Endometrial microvascular endothelial cells (primary cell): ENCODE data around the gene DACH2. TPM values are rescaled to one million over a fixed set of nuclear protein-coding genes. Genes with fewer than 3 reads are reported as not detected.

Experiments used
- in situ Hi-C: cut with HindIII; loops from 2 replicates; pipeline ENCODE4 v1.10.0; 2017; ENCODE audit warnings: low sequenced_read_pairs, low pct_unique_long_range_greater_than_20kb; ENCODE audit errors: inconsistent ontology term
- total RNA-seq: library from RNA; depleted of rRNA; stranded (reverse); fragments of >200 nt; gene quantifications from one replicate; pipeline ENCODE4 v1.2.3, GENCODE V29; 2015; ENCODE audit errors: inconsistent ontology term

The DACH2 gene
- total RNA-seq, 1 donor from 2014 or later = not detected

DNA sequence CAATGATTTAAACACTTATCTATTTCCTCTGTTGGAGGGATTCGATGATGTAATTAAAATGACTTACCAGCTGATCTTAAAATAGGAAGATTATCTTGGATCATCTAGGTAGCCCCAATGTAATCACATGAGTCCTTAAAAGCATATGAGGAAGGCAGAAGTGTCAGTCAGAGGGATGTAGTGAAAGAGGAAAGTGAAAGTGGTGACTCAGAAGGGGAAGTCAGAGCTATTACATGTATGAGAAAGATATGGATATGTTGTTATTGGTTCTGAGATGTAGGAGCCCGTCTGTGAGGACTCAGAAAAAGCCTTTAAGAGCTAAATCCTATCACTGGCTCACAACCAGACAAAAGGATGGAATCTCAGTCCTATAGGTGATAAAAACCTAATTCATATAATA is 456.4 kb downstream of the DACH2 start:
- in situ Hi-C loops = no loop called here

DNA sequence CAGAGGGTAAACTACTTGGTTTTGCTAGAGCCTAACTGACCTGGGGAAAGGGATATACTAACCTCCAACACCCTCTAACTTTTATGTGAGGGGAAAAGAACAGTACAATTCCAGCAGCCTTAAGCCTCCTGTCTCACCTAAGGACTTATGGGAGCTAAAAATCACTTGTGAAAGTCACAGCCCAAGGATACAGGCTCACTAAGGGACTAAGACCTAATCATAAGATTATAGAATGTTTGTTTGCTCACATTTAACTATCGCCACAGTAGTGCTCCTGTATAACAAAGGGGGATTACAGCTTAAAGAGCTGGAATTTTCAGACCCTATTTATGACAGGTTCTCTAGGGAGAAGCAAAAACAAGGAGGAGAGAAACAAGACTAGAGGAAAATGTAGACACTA is 548.7 kb downstream of the DACH2 start:
- in situ Hi-C loops = no loop called here

DNA sequence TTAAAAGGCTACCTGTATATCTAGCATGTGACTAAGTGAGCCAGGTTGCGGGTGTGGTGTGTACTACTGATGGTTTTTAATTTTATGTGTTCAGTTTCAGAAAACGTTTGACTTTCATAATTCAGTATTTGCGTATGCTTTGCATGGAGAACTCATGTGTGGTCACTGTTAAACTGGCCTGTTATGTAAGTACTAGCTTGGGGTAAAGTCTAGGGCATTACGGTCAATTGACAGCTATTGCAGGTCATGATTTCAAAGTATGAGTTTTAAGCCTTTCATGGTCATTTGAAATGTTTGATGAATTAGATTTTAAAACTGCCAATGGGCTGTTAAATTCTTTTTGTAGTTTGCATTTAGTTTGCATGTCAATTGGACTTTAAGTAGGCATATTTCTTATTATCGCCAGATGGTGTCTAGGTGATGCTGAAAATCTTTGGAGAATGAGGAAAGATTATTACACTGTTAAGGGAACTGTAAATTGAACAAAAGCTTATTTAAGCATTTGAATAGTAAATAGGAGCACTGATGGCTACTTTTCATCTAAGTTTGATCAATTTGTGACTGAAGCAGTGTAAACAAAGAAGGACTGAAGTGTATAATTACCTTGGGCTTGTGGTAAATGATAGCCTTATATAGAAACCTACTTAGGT is 563.4 kb downstream of the DACH2 start:
- in situ Hi-C loops = no loop called here

DNA sequence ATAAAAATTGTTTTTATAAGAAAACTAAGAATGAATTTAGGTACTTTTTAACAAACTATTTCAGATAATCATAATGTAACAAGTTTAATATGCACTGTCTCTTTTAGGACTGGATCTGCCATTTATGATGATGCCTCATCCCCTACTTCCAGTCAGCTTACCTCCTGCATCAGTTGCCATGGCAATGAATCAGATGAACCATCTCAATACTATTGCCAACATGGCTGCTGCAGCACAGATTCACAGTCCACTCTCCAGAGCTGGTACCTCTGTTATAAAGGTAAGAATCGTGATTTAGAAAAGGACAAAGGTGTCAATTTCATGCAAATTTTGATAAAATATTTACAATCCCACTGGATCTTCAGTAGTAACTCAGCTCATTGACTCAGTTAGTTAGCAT is 566.2 kb downstream of the DACH2 start:
- in situ Hi-C loops = no loop called here

DNA sequence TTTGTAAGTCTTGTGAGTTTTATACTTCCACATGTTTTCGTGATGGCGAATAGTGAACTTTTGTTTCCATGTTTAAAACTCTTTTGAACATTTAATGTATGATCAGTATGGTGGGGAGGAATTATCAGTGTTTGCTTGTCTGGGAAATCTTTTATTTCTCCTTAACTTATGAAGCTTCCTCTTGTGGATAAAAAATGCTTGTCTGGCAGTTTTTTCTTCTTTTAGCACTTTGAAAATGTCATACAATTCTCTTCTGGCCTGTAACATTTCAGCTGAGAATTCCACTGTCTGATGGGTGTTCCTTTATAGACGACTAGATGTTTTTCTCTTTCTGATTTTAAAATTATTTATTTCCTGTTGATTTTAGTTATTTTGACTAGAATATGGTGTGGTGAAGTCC is 576.0 kb downstream of the DACH2 start:
- in situ Hi-C loops = no loop called here

DNA sequence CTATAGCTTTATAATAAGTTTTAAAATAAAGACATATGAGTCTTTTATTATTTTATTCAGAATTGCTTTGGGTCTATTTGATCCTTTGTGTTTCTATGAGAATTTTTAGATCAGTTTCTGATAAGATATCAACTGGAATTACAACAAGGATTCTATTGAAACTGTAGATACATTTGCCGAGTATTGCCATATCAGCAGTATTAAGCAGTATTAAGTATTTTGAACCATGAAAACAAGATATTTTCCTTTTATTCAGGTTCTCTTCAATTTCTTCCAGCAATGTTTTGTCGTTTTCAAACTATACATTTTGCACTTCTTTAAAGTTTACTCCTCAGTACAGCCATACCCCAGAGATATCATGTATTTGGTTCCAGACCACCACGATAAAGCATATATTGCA is 598.8 kb downstream of the DACH2 start:
- in situ Hi-C loops = no loop called here

DNA sequence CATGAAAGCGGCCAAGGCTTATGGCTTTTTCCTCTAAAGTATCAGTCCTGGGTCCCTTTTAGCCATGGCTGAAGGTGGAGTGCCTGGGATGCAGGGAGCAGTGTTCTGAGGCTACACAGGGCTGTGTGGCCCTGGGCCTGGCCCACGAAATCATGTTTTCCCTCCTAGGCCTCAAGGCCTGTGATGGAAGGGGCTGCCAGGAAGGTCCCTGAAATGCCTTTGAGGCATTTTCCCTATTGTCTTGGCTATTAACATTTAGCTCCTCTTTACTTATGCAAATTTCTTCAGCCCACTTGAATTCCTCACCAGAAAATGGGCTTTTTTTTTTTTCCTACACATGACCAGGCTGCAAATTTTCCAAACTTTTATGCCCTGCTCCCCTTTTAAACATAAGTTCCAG is 657.0 kb downstream of the DACH2 start:
- in situ Hi-C loops = no loop called here

DNA sequence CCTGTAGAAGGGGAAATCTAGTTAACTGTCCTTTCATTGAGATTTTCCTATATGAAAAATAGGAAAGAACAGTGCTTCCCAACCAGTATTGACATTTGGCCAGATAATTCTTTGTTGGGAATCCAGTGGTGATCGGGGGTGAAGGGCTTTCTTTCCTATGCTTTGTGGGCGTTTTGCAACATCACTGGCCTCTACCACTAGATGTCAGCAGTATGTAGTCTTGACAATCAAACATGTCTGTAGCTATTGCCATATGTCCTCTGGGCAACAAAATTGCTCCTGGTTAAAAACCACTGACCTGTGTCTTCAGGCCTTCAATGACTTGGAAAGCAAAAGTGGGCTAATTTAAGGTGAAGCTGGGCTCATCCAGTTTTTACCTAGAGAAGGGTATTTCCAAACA is 658.5 kb downstream of the DACH2 start:
- in situ Hi-C loops = no loop called here

DNA sequence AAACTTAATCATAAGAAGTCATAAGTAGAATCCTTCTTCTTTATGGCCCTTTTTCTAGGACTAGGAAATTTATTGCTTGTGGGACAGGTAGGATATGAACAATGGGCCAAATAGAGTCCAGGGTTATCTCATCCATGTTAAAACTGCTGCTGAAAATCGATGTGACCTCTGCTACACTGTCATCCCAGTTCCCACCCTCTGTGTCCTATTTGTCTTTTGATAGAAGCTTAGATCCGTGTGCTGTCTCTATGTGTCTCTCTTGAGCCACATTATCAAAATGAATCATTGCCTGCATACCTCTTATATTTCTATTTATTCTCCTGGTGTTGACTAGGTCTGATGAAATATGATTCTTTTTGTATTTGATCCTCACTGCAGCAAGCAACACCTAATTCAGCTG is 661.4 kb downstream of the DACH2 start:
- in situ Hi-C loops = no loop called here

DNA sequence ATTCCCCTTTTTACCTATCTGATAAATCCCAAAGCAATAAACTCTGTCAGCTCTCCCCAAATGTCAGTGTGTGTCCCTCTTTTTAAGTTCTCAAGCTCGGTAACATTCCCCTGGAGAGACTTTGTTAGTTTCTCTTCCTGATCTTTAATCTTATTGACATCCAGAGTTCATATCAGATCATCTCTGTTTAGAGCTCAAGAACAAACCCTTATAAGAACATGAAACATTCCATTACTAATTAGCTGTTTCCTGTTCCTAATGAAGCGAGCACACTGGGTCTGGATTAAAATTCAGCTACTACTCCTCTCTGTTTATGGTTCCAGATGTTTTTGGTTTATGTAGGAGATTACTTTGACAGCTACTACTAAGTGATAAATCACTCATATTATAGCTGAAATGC is 681.5 kb downstream of the DACH2 start:
- in situ Hi-C loops = no loop called here

DNA sequence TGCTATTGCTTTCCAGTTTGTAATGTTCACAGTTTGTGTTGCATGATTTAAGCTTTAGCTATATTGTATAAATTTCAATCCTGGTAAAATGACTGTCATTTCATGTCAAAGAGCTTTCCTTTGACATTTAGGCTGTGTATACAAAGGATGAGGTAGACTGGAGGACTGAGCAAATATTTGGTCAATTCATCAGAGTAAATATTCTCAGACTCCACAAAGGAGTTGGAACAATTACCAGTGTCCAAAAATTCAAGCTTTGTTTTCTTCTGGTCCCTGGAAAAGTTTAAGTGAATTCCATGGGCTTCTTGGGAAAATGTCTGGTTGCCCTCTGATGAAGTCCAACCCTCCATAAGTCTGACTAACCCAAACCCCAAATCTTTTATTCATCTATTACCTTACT is 682.4 kb downstream of the DACH2 start:
- in situ Hi-C loops = no loop called here

DNA sequence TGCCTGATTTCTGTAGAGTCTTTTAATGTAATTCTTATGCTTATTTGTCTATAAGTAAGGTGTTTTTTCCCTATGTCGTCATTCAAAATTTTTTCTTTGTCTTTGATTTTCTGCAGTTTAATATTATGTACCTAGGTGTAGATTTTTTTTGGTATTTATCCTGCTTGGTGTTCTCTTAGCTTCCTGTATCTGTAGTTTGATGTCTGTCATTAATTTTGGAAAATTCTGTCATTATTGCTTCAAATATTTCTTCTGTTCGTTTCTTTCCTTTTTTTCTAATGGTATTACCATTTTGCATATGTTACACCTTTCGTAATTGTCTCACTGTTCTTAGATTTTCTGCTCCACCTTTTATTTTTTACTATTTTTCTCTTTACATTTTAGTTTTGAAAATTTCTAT is 696.9 kb downstream of the DACH2 start:
- in situ Hi-C loops = no loop called here

Other genes starting within 250 kb of the DACH2 start
- 16.1 TPM for gene CHM, start 100.9 kb upstream of the DACH2 start, total RNA-seq